Suppressor macrophage treated with lipopolysaccharide for 4 hours (primary cell): ENCODE data around the gene MAML3.

Experiments used
- DNase-seq: peaks from one replicate; pipeline ENCODE4 v3.0.0-alpha.2; 2020

MAML3 gene

GRCh38 chr4:140123666-140124377, 30.2 kb downstream of the MAML3 start:
- DNase-seq = no peak

- DNase-seq = no peak
These were observed 31.1 kb downstream of the MAML3 start for GRCh38 chr4:140122891-140123290.

- no peak for DNase-seq
These were observed 32.3 kb downstream of the MAML3 start for GRCh38 chr4:140121646-140122045.

GRCh38 chr4:140118931-140119640, 34.9 kb downstream of the MAML3 start:
- no peak for DNase-seq

DNA sequence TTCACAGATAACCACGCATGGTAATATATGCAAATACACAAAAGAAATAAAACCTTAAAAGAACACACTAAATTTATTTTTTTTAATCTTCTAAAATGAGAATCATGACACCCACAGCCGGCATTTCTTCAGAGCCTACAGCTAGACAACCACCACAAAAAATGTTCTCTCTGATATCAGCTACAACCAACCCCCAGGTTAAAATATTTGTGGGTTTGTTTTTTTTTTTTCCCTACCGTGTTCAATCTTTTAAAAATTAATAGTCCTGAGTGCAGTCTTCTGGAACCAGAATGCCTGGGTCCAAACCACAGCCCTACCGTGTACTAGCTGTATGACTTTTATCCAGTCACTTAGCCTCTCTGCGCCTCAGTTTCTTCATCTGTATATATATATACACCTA, 36.0 kb downstream of the MAML3 start:
- no peak for DNase-seq

DNA sequence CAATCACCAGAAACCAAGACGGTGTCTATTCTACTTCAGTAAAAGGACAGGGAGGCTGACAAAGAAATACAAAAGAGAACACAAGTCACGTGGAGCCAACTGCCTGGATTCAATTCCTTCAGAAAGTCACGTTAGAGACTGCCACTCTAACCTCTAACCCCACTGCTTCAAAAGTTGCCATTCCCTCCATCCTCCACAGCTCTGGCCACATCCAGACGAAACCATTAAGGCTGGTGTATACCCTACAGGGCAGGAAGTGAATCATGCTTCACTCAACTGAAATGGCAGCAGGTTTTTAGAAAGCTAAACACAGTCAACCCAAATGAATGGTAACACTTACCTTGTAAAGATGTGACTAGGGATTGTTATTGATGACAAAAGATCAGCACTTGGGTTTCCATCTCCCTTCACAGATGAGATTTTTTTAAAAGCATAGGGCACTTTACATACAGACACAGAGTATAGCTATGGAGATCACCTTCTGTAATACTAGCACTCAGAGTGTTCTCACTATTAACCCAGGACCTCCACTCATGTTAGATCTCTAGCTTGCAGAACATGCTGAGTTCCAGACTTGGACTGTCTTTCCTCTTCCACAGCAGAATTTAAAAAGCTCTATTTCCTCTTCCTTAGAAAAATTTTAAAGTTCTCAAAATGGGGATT, 37.4 kb downstream of the MAML3 start:
- DNase-seq = peak; percentile 24

DNA sequence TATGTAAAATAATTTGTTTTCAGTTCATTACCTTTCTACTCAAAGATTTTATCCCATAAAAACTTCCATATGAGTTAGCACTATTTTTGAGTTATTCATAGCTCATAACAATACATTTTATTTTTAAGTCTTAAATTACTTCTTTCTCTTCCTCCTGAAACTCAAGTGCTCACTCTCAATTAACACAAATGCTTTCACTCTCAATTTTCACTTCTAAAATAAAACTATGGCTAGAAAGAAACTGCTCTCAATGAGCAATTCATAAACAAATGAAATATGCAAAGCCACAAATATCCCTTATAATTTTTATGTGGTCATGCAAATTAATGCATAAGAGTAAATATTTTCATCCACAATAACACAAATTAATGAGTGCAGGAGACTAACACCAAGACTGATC, 38.8 kb downstream of the MAML3 start:
- peak; percentile 22 for DNase-seq

- no peak for DNase-seq
These were observed 40.3 kb downstream of the MAML3 start for GRCh38 chr4:140113653-140114052.

GRCh38 chr4:140112576-140112975, 41.4 kb downstream of the MAML3 start:
- no peak for DNase-seq

GRCh38 chr4:140111256-140111655, 42.7 kb downstream of the MAML3 start:
- DNase-seq = no peak

DNA sequence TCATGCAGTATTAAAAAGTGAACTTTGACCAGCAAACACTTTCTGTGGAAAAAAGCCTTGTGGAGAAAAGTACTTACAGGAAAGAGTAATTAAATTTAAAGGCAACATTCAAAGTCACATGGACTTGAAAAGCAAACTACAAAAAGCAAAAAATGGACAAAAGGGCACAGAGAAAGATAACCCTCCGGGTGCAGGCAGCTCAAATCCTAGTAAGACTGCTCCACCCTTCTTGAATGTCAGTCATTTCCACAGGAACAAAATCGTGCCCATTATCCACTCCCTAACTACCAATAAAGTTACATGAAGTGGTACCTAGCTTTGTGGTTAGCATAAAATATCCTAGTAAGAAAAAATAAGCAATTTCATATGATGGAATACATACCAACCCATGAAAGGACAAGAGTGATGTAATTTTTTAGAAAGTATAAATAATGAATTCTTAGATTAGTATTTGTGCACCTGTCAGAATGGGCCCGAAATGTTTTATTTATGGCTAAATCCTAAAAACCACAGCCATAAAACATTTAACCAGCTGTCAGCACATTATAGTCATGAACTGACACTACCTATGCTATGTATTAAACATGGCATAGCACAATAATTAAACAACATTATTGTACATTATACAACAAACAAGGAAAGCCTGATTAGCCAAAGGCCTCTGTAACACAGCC, 43.3 kb downstream of the MAML3 start:
- no peak for DNase-seq

DNA sequence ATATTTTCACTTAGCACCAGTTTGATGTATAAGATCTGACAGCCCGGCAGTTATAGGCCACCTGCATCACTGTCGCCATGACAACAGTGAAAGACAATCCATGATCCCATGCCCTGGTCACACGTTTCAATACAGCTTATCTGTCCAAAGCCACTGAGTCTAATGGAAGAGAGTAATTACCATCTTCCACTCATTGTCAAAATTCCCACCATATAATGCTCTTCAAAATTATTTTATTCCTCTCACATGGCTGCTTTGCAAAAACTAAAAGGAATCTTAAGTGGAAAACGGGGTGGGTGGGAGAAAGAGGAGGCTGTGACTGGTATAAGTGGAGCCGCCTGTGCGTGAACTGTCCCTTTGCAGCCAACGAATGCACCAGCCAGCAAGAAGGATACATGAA, 44.2 kb downstream of the MAML3 start:
- DNase-seq = no peak

DNA sequence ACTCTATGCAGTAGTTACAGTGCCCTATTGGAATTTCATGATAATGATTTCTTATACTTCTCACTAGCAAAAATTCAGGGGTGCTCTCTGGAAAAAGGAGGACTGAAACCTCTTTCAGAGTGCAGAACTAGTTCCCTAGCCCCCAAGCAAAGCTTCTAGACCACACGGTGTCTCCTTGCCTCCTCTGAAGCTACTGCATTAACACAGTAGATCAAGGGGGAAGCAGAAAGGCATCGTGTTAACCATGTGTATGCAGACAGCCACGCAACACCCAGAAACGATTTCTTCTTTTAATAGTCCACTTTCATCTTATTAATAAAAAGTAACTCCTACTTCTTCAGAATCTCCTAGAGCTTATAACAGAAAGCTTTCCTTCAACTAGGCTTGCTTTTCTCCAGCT, 44.7 kb downstream of the MAML3 start:
- no peak for DNase-seq

GRCh38 chr4:140108713-140109230, 45.2 kb downstream of the MAML3 start:
- no peak for DNase-seq

DNA sequence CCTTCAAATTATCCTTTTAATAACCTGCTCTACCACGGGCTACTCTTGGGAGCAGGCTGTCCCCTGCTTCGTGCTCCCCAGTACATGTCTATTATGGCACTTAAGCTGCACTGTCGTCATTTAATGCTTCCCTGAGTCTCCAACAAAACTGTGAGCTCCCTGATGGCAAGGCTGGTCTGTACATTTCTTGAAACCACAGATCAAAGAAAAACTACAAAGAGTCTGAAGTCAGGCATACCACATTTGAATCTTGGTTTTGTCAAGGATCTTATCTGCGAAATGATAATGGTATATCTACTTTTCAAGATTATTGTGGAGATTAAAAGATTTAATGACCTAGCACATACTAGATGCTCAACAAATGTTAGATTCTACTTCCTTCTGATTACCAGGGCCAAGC, 45.7 kb downstream of the MAML3 start:
- DNase-seq = no peak

DNA sequence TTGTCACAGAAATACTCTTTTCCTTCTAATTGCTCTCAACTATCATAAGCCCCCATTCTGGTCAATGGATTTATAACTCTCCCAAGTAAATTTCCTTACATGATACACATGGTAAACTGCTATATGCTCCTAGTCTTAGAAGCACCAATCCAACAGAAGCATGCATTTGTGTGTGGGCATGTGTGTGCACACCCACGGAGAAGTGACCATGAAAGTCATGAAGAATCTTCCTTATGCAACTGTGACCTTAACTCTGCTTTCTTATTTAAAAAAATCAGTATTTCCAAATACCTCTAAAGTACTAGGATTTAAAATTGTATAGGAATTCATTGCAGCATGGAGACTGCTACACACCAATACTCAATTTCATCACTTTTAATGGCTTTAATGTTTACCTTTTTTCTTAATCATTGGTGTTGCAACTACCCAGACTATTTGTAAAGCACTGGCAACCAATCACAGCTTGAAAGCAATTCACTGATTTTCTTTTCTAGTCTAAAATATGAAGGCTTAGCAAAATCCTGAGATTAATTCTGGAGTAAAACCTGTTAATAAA, 47.6 kb downstream of the MAML3 start:
- peak; percentile 46 for DNase-seq

- DNase-seq = no peak
These were observed 48.5 kb downstream of the MAML3 start for GRCh38 chr4:140105436-140105835.

DNA sequence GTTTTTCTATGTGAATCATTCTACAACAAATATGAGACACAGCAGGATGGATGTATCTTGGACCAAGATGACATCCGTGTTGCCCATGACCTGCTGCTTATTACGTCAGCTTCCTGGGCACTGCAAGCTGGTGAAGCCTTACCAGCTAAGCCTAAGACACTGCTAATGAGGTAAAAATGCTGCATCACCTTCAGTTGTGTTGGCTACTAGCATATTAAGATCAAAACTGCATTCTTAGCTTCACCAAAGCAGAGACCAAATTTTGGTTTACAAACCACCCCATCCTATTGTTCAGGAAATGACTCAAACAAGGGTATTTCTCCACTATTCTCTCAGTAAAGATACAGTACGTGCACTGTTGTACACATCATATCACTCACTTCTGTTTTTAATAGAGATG, 50.3 kb downstream of the MAML3 start:
- peak; percentile 73 for DNase-seq

- no peak for DNase-seq
These were observed 51.6 kb downstream of the MAML3 start for GRCh38 chr4:140102421-140102820.

- DNase-seq = no peak
These were observed 53.2 kb downstream of the MAML3 start for GRCh38 chr4:140100771-140101170.

GRCh38 chr4:140099983-140100382, 54.0 kb downstream of the MAML3 start:
- peak; percentile 75 for DNase-seq

- peak; percentile 44 for DNase-seq
These were observed 55.4 kb downstream of the MAML3 start for GRCh38 chr4:140098455-140099160.
